GM23248 (cell line): ENCODE results near the gene RHCE. TPM values are rescaled to one million over a fixed set of nuclear protein-coding genes. Genes with fewer than 3 reads are reported as not detected.

ENCODE experiments used
- DNase-seq: peaks from one replicate; pipeline ENCODE4 v3.0.0-alpha.2; 2015
- H2AFZ ChIP-seq: fragments of 200-600 bp; sonication (generic); 2 replicates; pipeline ENCODE4 v1.6.1; 2016; ENCODE audit warnings: antibody characterized with exemption
- H3F3A ChIP-seq: fragments of 200-600 bp; sonication (generic); 2 replicates; pipeline ENCODE4 v1.6.1; 2016; ENCODE audit warnings: mild to moderate bottlenecking, antibody characterized with exemption, mixed run types; ENCODE audit not compliant: insufficient read depth
- H3K27ac ChIP-seq: fragments of 200-600 bp; sonication (generic); 2 replicates; pipeline ENCODE4 v1.5.1; 2016; ENCODE audit warnings: mild to moderate bottlenecking
- H3K27me3 ChIP-seq: fragments of 200-600 bp; sonication (generic); replicated peaks from 2 replicates; pipeline ENCODE4 v1.6.1; 2016; ENCODE audit warnings: mild to moderate bottlenecking; ENCODE audit not compliant: insufficient read depth
- H3K36me3 ChIP-seq: fragments of 200-600 bp; sonication (generic); 2 replicates; pipeline ENCODE4 v1.6.1; 2016; ENCODE audit warnings: low read depth, mild to moderate bottlenecking
- H3K4me1 ChIP-seq: fragments of 200-600 bp; sonication (generic); 2 replicates; pipeline ENCODE4 v1.6.1; 2016; ENCODE audit warnings: mild to moderate bottlenecking; ENCODE audit not compliant: insufficient read depth
- H3K4me2 ChIP-seq: fragments of 200-600 bp; sonication (generic); one replicate; pipeline ENCODE4 v1.6.1; 2016; ENCODE audit warnings: mild to moderate bottlenecking; ENCODE audit not compliant: unreplicated experiment
- H3K4me3 ChIP-seq: fragments of 200-600 bp; sonication (generic); 2 replicates; pipeline ENCODE4 v1.5.1; 2016; ENCODE audit warnings: mild to moderate bottlenecking
- H3K79me2 ChIP-seq: fragments of 200-600 bp; sonication (generic); 2 replicates; pipeline ENCODE4 v1.6.1; 2016; ENCODE audit warnings: mild to moderate bottlenecking; ENCODE audit not compliant: insufficient read depth
- H3K9ac ChIP-seq: fragments of 200-600 bp; sonication (generic); 2 replicates; pipeline ENCODE4 v1.6.1; 2016; ENCODE audit warnings: mild to moderate bottlenecking
- H3K9me2 ChIP-seq: fragments of 200-600 bp; sonication (generic); 2 replicates; pipeline ENCODE4 v1.6.1; 2016; ENCODE audit warnings: mixed run types, mild to moderate bottlenecking, moderate library complexity; ENCODE audit not compliant: insufficient read depth
- H3K9me3 ChIP-seq: fragments of 200-600 bp; sonication (generic); one replicate; pipeline ENCODE4 v1.6.1; 2017; ENCODE audit warnings: low read depth
- H4K20me1 ChIP-seq: fragments of 200-600 bp; sonication (generic); 2 replicates; pipeline ENCODE4 v1.6.0; 2016; ENCODE audit not compliant: insufficient read depth
- EZH2 ChIP-seq: fragments of 200-600 bp; sonication (generic); IDR thresholded peaks from 2 replicates; pipeline ENCODE4 v1.6.1; 2018; ENCODE audit warnings: antibody characterized with exemption, mild to moderate bottlenecking; ENCODE audit not compliant: insufficient read depth, poor library complexity, severe bottlenecking
- EZH2phosphoT487 ChIP-seq: fragments of 200-600 bp; sonication (generic); IDR thresholded peaks from 2 replicates; pipeline ENCODE4 v1.6.1; 2018; ENCODE audit warnings: antibody characterized with exemption, moderate library complexity, mild to moderate bottlenecking, low read depth; ENCODE audit not compliant: insufficient read depth
- WGBS, 2 experiments: methylation state at CpG; one replicate each; pipeline ENCODE4 v1.1.6; 2015 to 2017; ENCODE audit warnings: low lambda C conversion rate in 2 of 2, low coverage in 1 of 2; ENCODE audit errors: missing lambda C conversion rate in 2 of 2; 5-methylcytosine and 5-hydroxymethylcytosine counted together
- in situ Hi-C: fragments of 300-500 bp; cut with MboI; formaldehyde crosslinking; loops from 2 replicates; pipeline ENCODE4 v1.15.0; 2020
- polyA plus RNA-seq: library from polyadenylated mRNA; unstranded; fragments of >200 nt; fragmentation: Nextera tagmentation; extraction: Ambion mirVana; gene quantifications from 2 replicates; pipeline ENCODE4 v1.2.1, GENCODE V29; 2016
- total RNA-seq: library from RNA; depleted of rRNA; stranded (reverse); fragments of >200 nt; shearing (Covaris generic); gene quantifications from 2 replicates; pipeline ENCODE4 v1.2.3, GENCODE V29; 2014

The RHCE gene
- total and polyA plus RNA-seq, 2 experiments from 2014 or later, result 0.43 to 0.90 TPM

GRCh38 chr1:25432749-25433388 lies 12.2 kb upstream of the RHCE start:
- peak overlapping the region; percentile 81 for H3K4me2 ChIP-seq
- no peaks in the 10 kb centered on the region for H3K36me3 ChIP-seq
- DNase-seq, result no peak
- peaks cover 40% of the 10 kb centered on the region for H3K4me1 ChIP-seq
- in situ Hi-C loops, result no loop called here
- H3K9ac ChIP-seq, result 0 out of 2 replicates have a peak overlapping the region, but pooled peaks have one; percentile 99
- peaks cover 25% of the 10 kb centered on the region for H3F3A ChIP-seq
- H4K20me1 ChIP-seq, result no peaks in the 10 kb centered on the region; the same call in 1 of the 2 replicates
- H3K9me2 ChIP-seq, result no peaks in the 10 kb centered on the region
- no peaks in the 10 kb centered on the region for H3K27me3 ChIP-seq
- peak overlapping the region; percentile 94 for H3K4me3 ChIP-seq
- no peak for TF ChIP-seq EZH2phosphoT487
- no peak for TF ChIP-seq EZH2
- H3K27ac ChIP-seq, result no peak overlapping the region
- H3K9me3 ChIP-seq, result no peaks in the 10 kb centered on the region
- H2AFZ ChIP-seq, result no peak overlapping the region
- peaks cover 72% of the 10 kb centered on the region for H3K79me2 ChIP-seq
- 96% methylated on average over 6 of the region's 6 CpGs for WGBS, 2 experiments

- Histone ChIP-seq H4K20me1 (no peaks in the 10 kb centered on the region; the same call in 1 of the 2 replicates), H3K27ac (0 out of 2 replicates have a peak overlapping the region, but pooled peaks have one; percentile 18), H3K79me2 (peaks cover 65% of the 10 kb centered on the region)
These were observed 11.5 kb upstream of the RHCE start for GRCh38 chr1:25431955-25432719.

GRCh38 chr1:25430967-25431881 lies 10.6 kb upstream of the RHCE start:
- Histone ChIP-seq H3F3A (peaks cover 23% of the 10 kb centered on the region), H3K4me1 (peaks cover 39% of the 10 kb centered on the region), H3K9me3 (no peaks in the 10 kb centered on the region), H3K4me2 (peak overlapping the region; percentile 81), H3K27me3 (no peaks in the 10 kb centered on the region), H3K4me3 (peak overlapping the region; percentile 94), H3K9ac (peak overlapping the region; percentile 99), H4K20me1 (no peaks in the 10 kb centered on the region; the same call in 1 of the 2 replicates), H2AFZ (peak overlapping the region; percentile 93), H3K36me3 (no peaks in the 10 kb centered on the region), H3K27ac (peak overlapping the region; percentile 96), H3K9me2 (no peaks in the 10 kb centered on the region), H3K79me2 (peaks cover 56% of the 10 kb centered on the region)
- peak; percentile 28 for DNase-seq
- WGBS, 2 experiments, result 1% methylated on average over 28 to 38 of the region's 89 CpGs
- in situ Hi-C loops, result no loop called here
- TF ChIP-seq EZH2phosphoT487 (no peak), EZH2 (no peak)

More at GRCh38 chr1:25431955-25432719, 11.5 kb upstream of the RHCE start:
- Histone ChIP-seq H3K4me2 (peak overlapping the region; percentile 81), H3K4me3 (peak overlapping the region; percentile 94), H3K27me3 (no peaks in the 10 kb centered on the region), H3K36me3 (no peaks in the 10 kb centered on the region), H3K9me3 (no peaks in the 10 kb centered on the region), H3K9me2 (no peaks in the 10 kb centered on the region), H3K9ac (peak overlapping the region; percentile 99), H3K4me1 (peaks cover 41% of the 10 kb centered on the region), H3F3A (peaks cover 25% of the 10 kb centered on the region), H2AFZ (peak overlapping the region; percentile 75)
- in situ Hi-C loops, result no loop called here
- TF ChIP-seq EZH2phosphoT487 (no peak), EZH2 (no peak)
- 31 to 32% methylated on average over 6 of the region's 6 CpGs for WGBS, 2 experiments
- peak; percentile 23 for DNase-seq
